Kidney glomerular epithelial cell (primary cell): ENCODE results near the gene SCGN.
A peak's percentile ranks its signal among the peaks of the same experiment; 100 is the strongest.

Experiments
- DNase-seq: peaks from one replicate; lab custom pipeline; 2025; lab: John Stamatoyannopoulos, UW

The SCGN gene, protein sequence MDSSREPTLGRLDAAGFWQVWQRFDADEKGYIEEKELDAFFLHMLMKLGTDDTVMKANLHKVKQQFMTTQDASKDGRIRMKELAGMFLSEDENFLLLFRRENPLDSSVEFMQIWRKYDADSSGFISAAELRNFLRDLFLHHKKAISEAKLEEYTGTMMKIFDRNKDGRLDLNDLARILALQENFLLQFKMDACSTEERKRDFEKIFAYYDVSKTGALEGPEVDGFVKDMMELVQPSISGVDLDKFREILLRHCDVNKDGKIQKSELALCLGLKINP

GRCh38 chr6:25652007-25652515 is at the start of gene SCGN:
SCGN (plus strand) TSS chr6:25652215; CDS start chr6:25652404, 189 bp downstream.
- DNase-seq: peak; percentile 68

GRCh38 chr6:25602674-25602982 is 49.4 kb upstream of the SCGN start:
- DNase-seq: no peak

DNA sequence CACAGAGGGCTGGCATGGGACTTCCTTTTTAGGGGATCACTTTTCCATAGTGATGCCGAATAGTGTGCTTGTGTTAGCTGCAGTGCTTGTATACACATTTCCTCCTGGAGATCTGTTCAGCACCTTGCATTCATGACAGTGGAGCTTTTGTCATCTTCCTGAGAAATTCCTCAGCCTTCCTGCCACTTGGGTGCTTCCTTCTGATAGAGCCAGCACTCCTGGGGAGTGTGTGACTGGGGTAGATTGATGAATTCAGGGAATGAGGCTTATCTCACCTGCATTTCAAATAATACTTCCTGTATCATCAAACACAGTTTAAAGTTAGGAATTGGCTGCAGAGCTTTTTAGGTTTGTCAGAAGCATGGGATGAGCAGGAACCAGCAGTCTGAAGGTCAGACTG is 48.8 kb upstream of the SCGN start:
- no peak for DNase-seq

DNA sequence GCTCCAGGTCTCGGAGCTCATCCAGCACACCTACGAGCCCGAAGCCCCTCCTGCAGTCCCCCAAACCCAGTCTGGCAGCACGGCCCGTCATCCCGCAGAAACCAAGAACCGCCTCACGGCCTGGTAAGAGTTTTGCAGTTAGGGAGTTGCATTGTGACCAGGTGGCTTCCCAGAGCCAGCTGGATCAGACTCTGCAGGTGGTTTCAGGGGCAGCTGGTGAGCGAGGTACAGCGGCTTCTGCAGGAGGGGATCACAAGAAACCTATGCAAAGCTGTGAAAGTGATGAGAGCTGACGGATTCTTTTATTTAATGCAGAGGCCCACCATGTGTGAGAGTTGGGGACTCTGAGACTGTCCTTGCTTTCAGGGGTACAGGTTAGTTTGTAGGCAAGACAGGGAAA is 45.9 kb upstream of the SCGN start:
- DNase-seq: no peak

DNA sequence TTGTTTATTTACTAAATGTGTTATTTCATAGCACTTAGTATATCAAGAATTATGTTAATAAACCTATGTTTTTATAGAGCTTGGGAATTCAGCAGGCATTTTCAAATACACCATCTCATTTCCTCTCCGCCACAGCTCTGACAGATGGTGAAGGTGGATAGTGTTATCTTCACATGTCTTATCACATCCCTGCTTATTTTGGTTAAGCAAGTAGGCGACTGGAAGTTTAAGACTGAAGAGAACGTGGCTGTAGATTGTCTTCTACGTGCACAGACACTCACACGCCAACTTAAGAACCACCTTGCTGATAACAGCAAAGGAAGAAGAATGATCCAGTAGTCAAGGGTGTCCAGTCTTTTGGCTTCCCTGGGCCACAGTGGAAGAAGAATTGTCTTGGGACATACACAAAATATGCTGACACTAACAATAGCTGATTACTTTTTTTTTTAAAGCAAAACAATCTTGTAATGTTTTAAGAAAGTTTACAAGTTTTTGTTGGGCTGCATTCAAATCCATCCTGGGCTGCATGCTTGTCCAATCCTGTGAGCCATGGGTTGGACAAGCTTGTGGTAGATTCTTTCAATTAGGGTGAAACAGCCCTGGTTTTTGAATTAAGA is 43.3 kb upstream of the SCGN start:
- no peak for DNase-seq

DNA sequence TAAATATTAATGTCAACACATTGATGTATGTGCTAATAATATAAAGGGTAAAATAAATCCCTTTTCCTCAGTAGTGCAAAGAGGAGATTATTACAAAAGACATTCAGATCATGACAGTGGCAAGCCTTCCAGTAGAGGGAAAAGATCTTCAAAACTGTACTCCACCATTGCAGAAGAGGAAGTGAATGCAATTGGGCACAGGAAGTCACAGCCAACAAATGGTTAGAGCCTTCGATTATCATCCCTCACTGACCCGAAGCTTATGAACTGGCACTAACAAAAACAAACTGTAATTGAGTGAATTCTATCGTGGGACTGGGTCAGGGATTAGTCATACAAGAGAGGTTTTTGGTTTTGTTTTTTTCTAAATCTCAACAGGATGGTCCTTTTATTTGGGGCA is 39.3 kb upstream of the SCGN start:
- DNase-seq: no peak

DNA sequence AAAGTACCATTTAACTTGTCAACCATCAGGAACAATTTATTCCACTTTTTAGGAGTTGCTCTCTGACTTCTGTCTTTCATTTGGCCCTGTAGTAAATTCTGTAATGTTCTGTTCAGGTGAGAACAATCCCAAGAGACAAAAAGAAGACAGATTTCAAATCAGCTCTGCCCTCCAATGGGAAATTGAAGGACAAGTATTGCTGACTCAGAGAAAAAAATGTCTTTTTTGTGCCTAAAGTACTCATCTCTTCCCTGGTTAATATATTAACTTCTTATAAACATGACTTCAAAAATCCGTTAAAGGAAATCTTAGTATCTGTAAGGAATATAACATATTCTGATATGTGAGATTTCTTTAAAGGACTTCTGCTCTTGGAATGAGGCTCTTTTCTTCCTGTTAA is 38.6 kb upstream of the SCGN start:
- no peak for DNase-seq

GRCh38 chr6:25614052-25614451 is 38.0 kb upstream of the SCGN start:
- no peak for DNase-seq

- DNase-seq: no peak
Observed at GRCh38 chr6:25615471-25615870, 36.5 kb upstream of the SCGN start.

- no peak for DNase-seq
Observed at GRCh38 chr6:25617997-25618396, 34.0 kb upstream of the SCGN start.

DNA sequence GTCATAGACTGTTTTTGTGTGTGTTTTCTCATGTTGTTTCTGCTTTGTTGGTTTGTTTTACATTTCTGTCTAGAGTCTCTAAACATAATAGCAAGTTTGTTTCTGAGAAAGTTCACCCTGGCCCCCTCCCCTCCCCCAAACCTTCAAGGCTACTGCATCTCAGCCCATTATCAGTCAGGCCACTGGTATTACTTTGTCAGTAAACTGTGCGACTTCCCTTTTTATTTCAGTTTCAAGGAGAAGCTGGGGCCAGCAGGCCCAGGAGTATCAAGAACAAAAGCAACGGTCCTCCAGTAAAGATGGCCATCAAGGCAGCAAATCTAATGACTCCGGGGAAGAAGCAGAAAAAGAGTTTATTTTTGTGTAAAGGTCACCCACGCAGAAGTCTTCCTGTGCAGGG is 32.8 kb upstream of the SCGN start:
- no peak for DNase-seq

DNA sequence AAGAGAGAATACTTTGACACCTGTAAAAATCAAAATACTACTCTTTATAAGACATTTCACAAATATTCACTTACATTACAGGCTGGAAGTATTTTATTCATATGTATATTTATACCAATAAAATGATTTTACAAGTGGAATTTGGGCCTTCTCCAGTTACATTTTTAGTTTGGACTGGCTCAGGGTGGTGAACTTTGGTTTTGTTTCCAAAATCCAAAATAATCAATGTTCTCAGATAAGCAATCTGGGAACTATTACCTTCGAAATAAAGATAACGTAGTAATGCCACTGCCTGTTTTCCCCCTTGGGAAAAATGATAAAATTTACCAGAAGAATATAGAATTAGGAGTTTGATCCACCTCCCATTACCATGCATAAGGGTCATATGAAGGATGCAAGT is 31.6 kb upstream of the SCGN start:
- no peak for DNase-seq

GRCh38 chr6:25623065-25623464 is 28.9 kb upstream of the SCGN start:
- no peak for DNase-seq

DNA sequence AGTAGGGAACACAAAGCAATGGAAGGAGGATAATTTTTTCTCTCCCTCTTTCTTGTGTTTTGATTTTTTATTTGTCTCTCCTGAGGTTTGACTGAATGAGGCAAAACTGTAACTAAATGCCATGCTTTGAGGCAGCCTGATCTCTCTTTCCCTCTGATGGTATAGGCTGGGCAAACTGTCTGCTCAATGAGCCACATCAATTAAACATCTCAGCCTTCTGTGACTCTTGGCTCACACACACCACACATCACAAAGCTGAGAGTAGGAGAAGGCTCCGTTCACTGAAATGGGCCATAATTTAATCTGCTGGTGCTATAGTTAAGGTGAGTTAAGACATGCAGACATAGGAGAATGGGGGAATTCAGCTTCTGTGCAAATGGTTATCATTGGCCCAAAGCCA is 28.1 kb upstream of the SCGN start:
- no peak for DNase-seq

GRCh38 chr6:25627001-25627400 is 25.0 kb upstream of the SCGN start:
- DNase-seq: no peak

DNA sequence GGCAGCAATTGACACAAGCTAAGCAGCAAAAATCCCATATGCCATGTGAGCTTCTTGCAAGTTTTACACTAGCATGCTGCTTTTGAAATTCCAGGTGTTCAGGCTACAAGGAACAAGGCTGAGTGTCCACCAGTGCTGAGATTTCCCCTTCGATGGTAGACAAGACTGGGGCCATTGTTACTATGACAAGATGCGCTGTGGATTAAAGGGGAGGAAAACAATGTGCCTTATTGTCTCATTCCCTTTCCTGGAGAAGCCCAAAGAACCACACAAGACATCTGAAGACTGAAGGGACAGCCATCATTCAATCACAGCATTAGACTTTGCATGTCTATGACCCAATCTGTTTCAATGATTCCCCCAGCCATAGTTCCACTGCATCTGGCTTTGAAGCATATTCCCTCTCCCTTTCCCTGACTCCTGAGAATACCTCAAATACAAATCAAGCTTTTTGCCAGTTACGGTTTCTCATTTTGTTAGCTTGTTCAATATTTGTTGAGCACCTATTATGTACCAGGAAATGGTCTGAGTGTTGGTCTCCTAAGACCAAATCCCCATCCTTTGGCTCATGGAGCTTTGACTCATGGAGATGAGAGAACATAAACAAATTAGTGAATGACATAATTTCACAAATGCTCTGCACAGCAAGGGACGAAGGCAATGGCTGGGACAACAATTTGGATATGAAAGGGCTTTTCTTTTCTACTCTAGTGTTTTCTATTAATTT is 23.4 kb upstream of the SCGN start:
- DNase-seq: no peak

- DNase-seq: no peak
Observed at GRCh38 chr6:25629198-25629576, 22.8 kb upstream of the SCGN start.

DNA sequence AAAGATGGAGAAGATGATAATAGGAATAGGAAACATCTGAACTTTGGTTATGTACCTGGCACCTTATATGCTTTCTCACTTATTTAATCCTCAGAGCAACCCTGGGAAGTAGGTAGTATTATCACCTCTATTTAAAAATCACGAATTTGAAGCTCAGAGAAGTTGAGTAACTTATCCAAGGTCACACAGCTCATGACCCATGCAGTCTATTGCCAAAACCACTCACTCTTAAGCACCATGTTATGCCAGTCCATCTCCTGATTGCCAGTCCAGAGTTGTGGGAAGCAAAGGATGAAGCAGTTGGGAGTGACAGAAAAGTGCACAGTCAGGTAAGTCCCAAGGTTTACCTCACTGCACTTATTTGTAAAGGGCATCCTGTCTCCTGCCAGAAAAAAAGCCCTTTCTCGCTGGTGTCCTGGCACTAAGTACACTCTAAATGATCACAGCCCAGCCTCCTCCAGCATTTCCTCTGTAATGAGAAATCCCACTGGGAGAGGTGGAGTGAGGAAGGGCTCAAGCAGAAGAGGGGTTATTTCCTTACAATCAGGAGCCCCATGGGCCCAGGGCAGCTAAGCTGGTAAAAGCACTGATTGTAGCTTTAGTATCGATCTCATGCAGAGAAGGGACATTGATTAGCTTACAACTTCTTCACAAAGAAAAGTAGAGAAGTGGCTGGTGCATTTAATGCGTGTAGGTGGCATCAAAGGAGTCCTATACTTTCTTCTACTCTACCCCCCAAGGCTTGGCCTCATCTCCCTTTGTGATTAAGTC is 21.3 kb upstream of the SCGN start:
- DNase-seq: no peak

- no peak for DNase-seq
Observed at GRCh38 chr6:25635886-25636317, 16.1 kb upstream of the SCGN start.

DNA sequence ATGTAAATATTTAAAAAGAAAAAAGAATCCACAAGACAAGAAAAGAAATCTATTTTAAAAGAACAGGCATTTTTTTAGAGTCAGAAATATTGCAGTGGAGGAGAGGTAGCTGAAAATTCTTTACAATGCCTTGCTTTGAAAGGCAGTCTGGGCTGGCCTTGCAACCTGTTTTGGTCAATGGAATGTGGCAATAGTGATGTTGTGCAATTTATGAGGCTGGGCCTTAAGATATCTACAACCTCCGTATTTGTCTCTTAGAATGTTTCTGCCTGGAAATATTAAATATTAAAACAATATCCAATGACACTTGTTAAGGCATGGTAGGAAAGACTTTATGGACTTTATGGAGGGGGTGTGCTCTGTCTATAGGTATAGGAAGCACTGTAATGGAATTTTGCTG is 14.8 kb upstream of the SCGN start:
- DNase-seq: no peak

DNA sequence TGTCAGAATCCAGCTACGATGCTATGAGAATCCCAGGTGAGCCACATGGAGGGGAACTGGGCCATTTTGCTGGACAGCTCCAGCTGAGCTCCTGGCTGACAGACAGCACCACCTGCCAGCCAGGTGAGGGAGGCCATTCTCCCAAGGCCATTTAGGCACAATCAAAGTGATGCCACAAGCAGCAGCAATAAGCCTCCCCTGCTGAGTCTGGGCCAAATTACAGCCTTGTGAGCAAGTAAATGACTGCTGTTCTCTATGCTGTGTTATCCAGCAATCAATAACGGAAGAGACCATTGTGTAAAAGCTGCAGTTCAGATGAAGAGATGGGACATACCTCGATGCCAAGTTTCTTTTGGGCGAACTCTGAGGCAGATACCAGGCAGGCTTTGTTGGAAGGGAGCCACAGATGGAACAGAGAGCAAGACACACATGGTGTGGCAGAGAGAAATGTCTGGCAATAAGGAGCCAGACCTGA is 14.0 kb upstream of the SCGN start:
- DNase-seq: no peak

GRCh38 chr6:25639653-25640052 is 12.4 kb upstream of the SCGN start:
- DNase-seq: no peak
